GM18505 (cell line): Measurements from ENCODE around the gene OGFR.

Experiments
- ATAC-seq: cut with Tn5 transposase; IDR thresholded peaks from one replicate; pipeline ENCODE4 v1.9.1; 2021; ENCODE audit not compliant: unreplicated experiment
- POLR2A ChIP-seq: IDR thresholded peaks from 4 replicates; pipeline ENCODE4 v1.6.1; 2011; ENCODE audit warnings: borderline replicate concordance; ENCODE audit not compliant: insufficient read depth, insufficient read length; ENCODE audit errors: extremely low read depth

OGFR gene

DNA sequence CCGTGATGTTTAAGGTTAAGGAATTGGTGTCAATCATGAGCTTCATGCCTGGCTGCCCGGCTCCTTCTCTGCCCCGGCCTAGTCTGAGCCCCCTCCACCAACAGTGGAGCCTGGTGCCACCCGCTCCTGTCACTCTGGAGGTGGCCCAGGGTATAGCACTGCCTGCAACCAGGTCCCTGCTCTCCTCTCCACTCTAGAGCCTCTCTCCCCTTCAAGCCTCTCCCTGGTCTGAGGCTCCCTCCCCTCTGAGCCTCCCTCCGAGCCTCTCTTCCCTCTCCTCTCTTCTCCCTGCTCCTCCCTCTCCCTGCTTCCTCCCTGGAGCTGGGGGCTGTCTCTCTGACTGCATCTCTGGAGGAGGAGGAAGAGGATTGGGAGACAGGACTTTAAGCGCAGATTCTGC is 39.6 kb upstream of the OGFR start:
- ATAC-seq = no peak
- TF ChIP-seq POLR2A = no peak

- TF ChIP-seq POLR2A = no peak
- no peak for ATAC-seq
Measured at GRCh38 chr20:62765432-62766070, 39.1 kb upstream of the OGFR start.

DNA sequence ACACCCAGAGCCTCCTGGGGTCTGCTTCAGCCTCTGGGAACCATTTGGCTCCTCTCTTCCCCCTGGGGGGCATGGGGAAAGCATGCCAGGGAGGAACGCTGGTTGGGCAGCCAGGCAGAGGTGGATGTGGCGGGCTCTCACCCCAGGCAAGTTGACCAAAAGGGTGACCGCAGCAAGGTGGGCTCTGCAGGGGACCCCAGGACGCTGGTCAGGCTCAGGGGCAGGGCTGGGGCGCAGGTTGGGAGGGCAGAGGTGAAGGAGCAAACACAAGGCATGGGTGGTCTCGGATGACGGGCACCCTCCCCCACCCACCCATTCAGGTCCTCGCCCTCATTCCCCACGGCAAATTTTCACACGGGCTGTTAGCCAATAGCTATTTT is 38.6 kb upstream of the OGFR start:
- no peak for ATAC-seq
- no peak for TF ChIP-seq POLR2A

GRCh38 chr20:62766716-62767115 is 37.9 kb upstream of the OGFR start:
- TF ChIP-seq POLR2A = no peak
- ATAC-seq = no peak

DNA sequence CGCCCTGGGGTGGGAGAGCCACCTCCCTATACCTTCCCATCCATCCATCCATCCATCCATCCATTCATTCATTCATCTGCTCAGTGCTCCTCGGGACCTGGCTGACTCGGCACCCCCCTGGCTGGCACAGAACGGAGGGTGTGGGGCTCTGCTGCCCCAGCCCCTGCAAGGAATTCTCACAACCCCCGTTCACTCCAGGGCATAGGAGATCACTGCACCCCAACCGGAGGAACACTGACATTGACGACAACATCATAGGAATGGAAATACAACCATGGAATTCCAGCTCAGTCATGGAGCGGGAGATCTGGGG is 36.4 kb upstream of the OGFR start:
- no peak for ATAC-seq
- no peak for TF ChIP-seq POLR2A

- no peak for TF ChIP-seq POLR2A
Measured at GRCh38 chr20:62768551-62769287, 35.9 kb upstream of the OGFR start.

DNA sequence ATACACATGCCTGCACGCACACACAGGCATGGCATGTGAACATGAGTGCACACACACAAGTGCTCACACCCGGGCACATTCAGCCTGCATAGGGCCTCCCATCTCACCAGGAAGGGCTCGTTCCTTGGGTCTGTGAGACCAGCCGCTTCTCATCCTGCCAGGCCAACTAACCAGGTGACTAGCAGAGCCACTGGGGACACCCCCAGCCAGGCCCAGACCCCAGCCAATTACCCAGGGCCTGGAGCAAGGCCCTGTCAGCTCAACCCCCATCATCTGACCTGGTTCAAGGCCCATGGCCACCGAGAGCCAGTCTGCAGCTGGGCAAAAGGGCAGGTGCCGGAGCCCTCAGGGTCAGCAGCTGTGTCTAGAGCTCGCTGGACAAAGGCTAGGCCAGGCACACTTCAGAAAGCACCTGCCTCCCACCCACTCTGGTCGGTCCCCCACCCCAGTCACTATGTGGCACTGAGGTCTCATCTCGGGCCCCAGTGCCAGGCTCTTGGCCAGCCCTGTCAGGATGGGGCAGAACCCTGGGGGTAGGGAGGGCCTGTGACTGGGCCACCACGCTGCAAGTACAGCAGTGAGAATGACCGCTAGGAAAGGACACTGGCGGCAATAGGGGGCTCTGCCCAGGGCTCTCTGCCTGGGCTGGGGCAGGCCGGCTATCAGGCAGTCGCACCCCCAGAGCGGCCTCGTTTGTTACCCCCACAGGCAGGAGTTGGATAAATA is 35.1 kb upstream of the OGFR start:
- TF ChIP-seq POLR2A = no peak
- ATAC-seq = no peak

More at GRCh38 chr20:62768551-62769287, 35.9 kb upstream of the OGFR start:
- no peak for ATAC-seq

DNA sequence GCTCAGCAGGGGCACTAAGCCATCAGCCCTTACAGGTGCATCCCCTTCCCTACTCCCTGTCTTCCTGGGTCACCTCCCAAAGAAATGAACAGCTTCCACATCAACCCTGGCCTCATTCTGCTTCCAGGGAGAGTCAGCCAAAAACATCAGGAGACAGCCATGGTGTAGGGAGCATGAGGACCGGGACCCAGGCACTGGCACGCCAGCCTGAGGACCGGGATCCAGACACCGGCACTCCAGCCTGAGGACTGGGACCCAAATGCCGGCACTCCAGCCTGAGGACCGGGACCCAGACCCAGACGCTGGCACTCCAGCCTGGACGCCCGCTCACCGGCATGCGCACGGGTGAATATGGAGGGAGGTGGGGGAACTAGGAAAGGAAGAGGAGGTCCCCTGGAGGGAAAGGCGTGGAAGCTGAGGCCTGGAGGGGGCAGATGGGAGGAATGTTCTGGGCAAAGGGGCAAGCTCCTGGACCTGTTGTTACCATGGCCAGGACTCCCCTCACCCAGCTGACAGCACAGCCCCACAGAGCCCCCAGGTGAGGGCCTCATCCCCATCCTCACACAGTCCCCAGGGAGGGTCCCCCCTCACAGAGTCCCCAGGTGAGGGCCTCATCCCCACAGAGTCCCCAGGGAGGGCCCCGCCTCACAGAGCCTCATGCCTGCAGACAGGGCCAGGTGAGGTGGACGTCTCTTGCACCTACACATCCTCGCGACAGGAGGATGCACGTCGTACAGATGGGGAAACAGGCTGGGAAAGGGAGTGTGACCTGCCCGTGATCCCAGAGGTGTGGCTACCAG is 34.3 kb upstream of the OGFR start:
- TF ChIP-seq POLR2A = no peak
- ATAC-seq = no peak

GRCh38 chr20:62770916-62771315 is 33.7 kb upstream of the OGFR start:
- no peak for TF ChIP-seq POLR2A
- no peak for ATAC-seq

GRCh38 chr20:62771396-62772102 is 33.1 kb upstream of the OGFR start:
- ATAC-seq = no peak
- TF ChIP-seq POLR2A = no peak

DNA sequence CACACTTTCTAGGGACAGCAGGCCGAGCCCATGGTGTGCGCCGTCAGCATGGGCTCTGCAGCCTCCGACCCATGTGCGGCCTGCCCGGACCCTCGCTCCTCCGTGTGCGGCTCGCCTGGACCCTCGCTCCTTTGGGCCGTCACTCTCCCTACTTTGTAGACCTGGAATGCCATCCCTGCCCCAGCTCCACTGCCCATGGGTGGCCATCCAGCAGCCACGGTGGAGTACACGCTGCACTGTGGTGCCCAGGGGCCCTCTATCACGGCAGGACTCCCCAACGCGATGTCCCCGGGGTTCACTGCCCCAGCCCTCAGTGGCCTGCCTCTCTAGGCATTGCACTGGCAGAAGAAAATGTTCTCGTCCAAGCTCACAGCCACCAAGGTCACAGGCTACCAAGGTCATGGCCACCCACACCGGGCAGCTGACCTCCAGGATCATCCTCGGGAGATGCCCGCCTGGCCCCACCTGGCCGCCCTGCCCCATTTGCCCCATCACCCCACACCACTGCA is 32.5 kb upstream of the OGFR start:
- no peak for ATAC-seq

GRCh38 chr20:62772619-62772989 is 32.0 kb upstream of the OGFR start:
- TF ChIP-seq POLR2A = no peak
- ATAC-seq = no peak

More for the DNA sequence above, 32.5 kb upstream of the OGFR start:
- TF ChIP-seq POLR2A = no peak
